Activated CD4-positive, alpha-beta T cell treated with anti-CD3 and anti-CD28 coated beads for 48 hours (primary cell): ENCODE measurements around the gene TLK1.

Source experiments
- DNase-seq: peaks from one replicate; pipeline ENCODE4 v3.0.0-alpha.2; 2020

TLK1 gene

GRCh38 chr2:171160119-171160955 is at the start of gene TLK1:
TLK1 (minus strand) TSS chr2:171160893; CDS start chr2:171160428, 465 bp downstream.
- DNase-seq = peak; percentile 83

GRCh38 chr2:171210216-171210863 is 49.6 kb upstream of the TLK1 start:
- DNase-seq = no peak

GRCh38 chr2:171208657-171209056 is 48.0 kb upstream of the TLK1 start:
- no peak for DNase-seq

GRCh38 chr2:171206422-171207115 is 45.9 kb upstream of the TLK1 start:
- DNase-seq = no peak

GRCh38 chr2:171205551-171205950 is 44.9 kb upstream of the TLK1 start:
- DNase-seq = no peak

- no peak for DNase-seq
Measured at GRCh38 chr2:171201767-171202166, 41.1 kb upstream of the TLK1 start.

GRCh38 chr2:171201271-171201670 is 40.6 kb upstream of the TLK1 start:
- DNase-seq = no peak

GRCh38 chr2:171200469-171200868 is 39.8 kb upstream of the TLK1 start:
- DNase-seq = no peak

- DNase-seq = no peak
Measured at GRCh38 chr2:171191021-171191420, 30.3 kb upstream of the TLK1 start.

- DNase-seq = no peak
Measured at GRCh38 chr2:171187819-171188218, 27.1 kb upstream of the TLK1 start.

- DNase-seq = no peak
Measured at GRCh38 chr2:171187177-171187576, 26.5 kb upstream of the TLK1 start.

- DNase-seq = no peak
Measured at GRCh38 chr2:171185941-171186340, 25.2 kb upstream of the TLK1 start.

GRCh38 chr2:171185165-171185818 is 24.6 kb upstream of the TLK1 start:
- no peak for DNase-seq

- DNase-seq = no peak
Measured at GRCh38 chr2:171181064-171182049, 20.7 kb upstream of the TLK1 start.

- DNase-seq = no peak
Measured at GRCh38 chr2:171180229-171180930, 19.7 kb upstream of the TLK1 start.

- no peak for DNase-seq
Measured at GRCh38 chr2:171178993-171179392, 18.3 kb upstream of the TLK1 start.

- no peak for DNase-seq
Measured at GRCh38 chr2:171176516-171176915, 15.8 kb upstream of the TLK1 start.

- DNase-seq = no peak
Measured at GRCh38 chr2:171174075-171174474, 13.4 kb upstream of the TLK1 start.

GRCh38 chr2:171173087-171173486 is 12.4 kb upstream of the TLK1 start:
- DNase-seq = peak; percentile 29

GRCh38 chr2:171171808-171172207 is 11.1 kb upstream of the TLK1 start:
- no peak for DNase-seq

- no peak for DNase-seq
Measured at GRCh38 chr2:171169839-171170238, 9.1 kb upstream of the TLK1 start.
